K562 (cell line): Measurements from ENCODE around the gene SLC25A42. TPM values are rescaled to one million over a fixed set of nuclear protein-coding genes. Genes with fewer than 3 reads are reported as not detected.
A peak's percentile ranks its signal among the peaks of the same experiment; 100 is the strongest.

ENCODE experiments used
- CREM ChIP-seq: IDR thresholded peaks from 2 replicates; pipeline ENCODE4 v1.6.1; 2014; ENCODE audit warnings: antibody characterized with exemption, low read depth
- E2F1 ChIP-seq: sonication (generic); formaldehyde crosslinking; IDR thresholded peaks from 2 replicates; pipeline ENCODE4 v1.8.1; 2023; ENCODE audit warnings: mild to moderate bottlenecking, missing genetic modification reagents, moderate library complexity
- E2F6 ChIP-seq, 2 experiments: IDR thresholded peaks; 2 replicates each; pipeline ENCODE4 v1.6.1; 2011; ENCODE audit warnings: borderline replicate concordance in 1 of 2, control low read depth in 1 of 2, low read depth in 1 of 2, low read length in 1 of 2, mild to moderate bottlenecking in 1 of 2, mixed read lengths in 1 of 2, moderate library complexity in 1 of 2; ENCODE audit not compliant: insufficient read depth in 1 of 2, insufficient read length in 1 of 2, poor library complexity in 1 of 2, severe bottlenecking in 1 of 2; ENCODE audit errors: extremely low read depth in 1 of 2
- E2F8 ChIP-seq: fragments of 450-650 bp; IDR thresholded peaks from 2 replicates; pipeline ENCODE4 v1.7.1; 2018; ENCODE audit warnings: mild to moderate bottlenecking, low read depth; ENCODE audit not compliant: partially characterized antibody
- ELF1 ChIP-seq: fragments of 200-800 bp; sonication (Bioruptor generic); IDR thresholded peaks from 2 replicates; pipeline ENCODE4 v1.6.1; 2016; ENCODE audit warnings: missing genetic modification characterization, missing compliant biosample characterization
- HBP1 ChIP-seq: fragments of 450-650 bp; formaldehyde crosslinking; IDR thresholded peaks from 2 replicates; pipeline ENCODE4 v1.4.0; 2022; ENCODE audit warnings: missing genetic modification characterization
- HINFP ChIP-seq: fragments of 450-650 bp; conservative IDR thresholded peaks from 2 replicates; pipeline ENCODE4 v1.6.1; 2016; ENCODE audit warnings: missing genetic modification characterization, low read depth, mild to moderate bottlenecking, control low read depth, missing compliant biosample characterization
- MAFF ChIP-seq: IDR thresholded peaks from 2 replicates; pipeline ENCODE4 v1.6.1; 2012; ENCODE audit warnings: low read length, improper control_type of control experiment
- POU5F1 ChIP-seq: fragments of 150-350 bp; IDR thresholded peaks from 2 replicates; pipeline ENCODE4 v1.6.1; 2014; ENCODE audit warnings: borderline replicate concordance, low read length, low read depth, mild to moderate bottlenecking; ENCODE audit not compliant: partially characterized antibody
- RBM39 ChIP-seq: fragments of 200-400 bp; formaldehyde crosslinking; optimal IDR thresholded peaks from 2 replicates; pipeline ENCODE3; 2018; ENCODE audit warnings: low read depth, low read length
- RHOXF2B ChIP-seq: fragments of 250-450 bp; sonication (Bioruptor Pico); conservative IDR thresholded peaks from 2 replicates; pipeline ENCODE4 v1.5.1; 2021
- TEAD4 ChIP-seq, 2 experiments: sonication (generic) in 1 of 2; formaldehyde crosslinking in 1 of 2; IDR thresholded peaks; 2 replicates each; pipeline versions ENCODE4 v1.6.1 to v1.8.0; 2012 to 2022; ENCODE audit warnings: borderline replicate concordance in 1 of 2, inconsistent platforms in 1 of 2, low read length in 1 of 2, mild to moderate bottlenecking in 1 of 2, missing genetic modification reagents in 1 of 2
- ZHX1 ChIP-seq: fragments of 150-350 bp; conservative IDR thresholded peaks from 2 replicates; pipeline ENCODE4 v1.6.1; 2014; ENCODE audit warnings: low read length
- ZNF785 ChIP-seq: fragments of 250-450 bp; sonication (Bioruptor Pico); IDR thresholded peaks from 2 replicates; pipeline ENCODE4 v1.4.0; 2020; ENCODE audit warnings: mild to moderate bottlenecking
- polyA plus RNA-seq, 8 experiments: library from polyadenylated mRNA; depleted of rRNA in 4 of 8; stranded (reverse) in 5 of 8; unstranded in 3 of 8; fragments of >200 nt; fragmentation: Nextera tagmentation in 2 of 8; fragmentation: Illumina TruSeq in 1 of 8; extraction: Ambion mirVana in 2 of 8; extraction: Trizol in 1 of 8; gene quantifications; 2 replicates each; pipeline versions ENCODE4 v1.2.1 to v1.2.3, GENCODE V29; 2011 to 2014; ENCODE audit warnings: inconsistent platforms in 1 of 8, missing spikeins in 1 of 8
- total RNA-seq, 7 experiments: library from RNA; depleted of rRNA in 6 of 7; stranded (reverse); fragments of >200 nt in 6 of 7; fragmentation: Illumina TruSeq in 2 of 7; extraction: Trizol in 2 of 7; gene quantifications; 2 replicates each; pipeline versions ENCODE4 v1.2.1 to v1.2.3, GENCODE V29; 2011 to 2021; ENCODE audit warnings: low replicate concordance in 1 of 7

The SLC25A42 gene
- total and polyA plus RNA-seq, 9 of the 15 experiments (the other 6 are each of a cell fraction or from before 2014, with no cell fraction given) = 0.59 to 32.2 (median 14.1) TPM

GRCh38 chr19:19138109-19138981, 74.6 kb downstream of the SLC25A42 start, which contains the start of gene TMEM161A (continued):
- TF ChIP-seq POU5F1 (no peak), E2F6 (IDR thresholded peaks at IDR 0.05; ENCODE audit: borderline replicate concordance in 1 of 2, extremely low read depth in 1 of 2, insufficient read depth in 1 of 2, insufficient read length in 1 of 2, low read depth in 1 of 2, low read length in 1 of 2, poor library complexity in 1 of 2, severe bottlenecking in 1 of 2) (peak; percentile 99), E2F8 (no peak), HBP1 (CRISPR knock-in tag) (no peak), TEAD4 (IDR thresholded peaks at IDR 0.05; ENCODE audit: low read length) (0 out of 2 replicates have a peak, but pooled peaks have one; percentile 3), TEAD4 (CRISPR knock-in tag; IDR thresholded peaks at IDR 0.05; ENCODE audit: borderline replicate concordance) (no peak), ZHX1 (no peak), CREM (peak; percentile 86), ELF1 (tag) (no peak), RHOXF2B (CRISPR knock-in tag) (no peak), HINFP (tag) (no peak), ZNF785 (CRISPR knock-in tag) (no peak), E2F1 (CRISPR knock-in tag) (no peak), MAFF (no peak), RBM39 (no peak)
